HepG2 (cell line): ENCODE results near the gene MED22. TPM values are rescaled to one million over a fixed set of nuclear protein-coding genes. Genes with fewer than 3 reads are reported as not detected.
A peak's percentile ranks its signal among the peaks of the same experiment; 100 is the strongest.

Experiments
- EHMT2 ChIP-seq: fragments of 200-600 bp; sonication (generic); IDR thresholded peaks from 2 replicates; pipeline ENCODE4 v1.7.0; 2017; ENCODE audit warnings: antibody characterized with exemption, low read depth, low read length, borderline replicate concordance
- KMT2A ChIP-seq: sonication (generic); formaldehyde crosslinking; IDR thresholded peaks from 2 replicates; pipeline ENCODE4 v1.4.0; 2020; ENCODE audit warnings: missing genetic modification reagents
- MNT ChIP-seq: fragments of 450-650 bp; IDR thresholded peaks from 2 replicates; pipeline ENCODE4 v1.6.1; 2016
- NFIB ChIP-seq: sonication (generic); formaldehyde crosslinking; IDR thresholded peaks from 2 replicates; pipeline ENCODE4 v1.9.0; 2021; ENCODE audit warnings: missing genetic modification reagents, mild to moderate bottlenecking, borderline replicate concordance
- PHF5A ChIP-seq: IDR thresholded peaks from one replicate; pipeline ENCODE4 v1.6.1; 2018; ENCODE audit warnings: low read depth, missing genetic modification reagents; ENCODE audit not compliant: unreplicated experiment
- RBAK ChIP-seq: sonication (generic); formaldehyde crosslinking; IDR thresholded peaks from 2 replicates; pipeline ENCODE4 v1.5.1; 2020; ENCODE audit warnings: mild to moderate bottlenecking, missing genetic modification reagents
- SRY ChIP-seq: sonication (generic); formaldehyde crosslinking; IDR thresholded peaks from 2 replicates; pipeline ENCODE4 v1.8.0; 2022; ENCODE audit warnings: mild to moderate bottlenecking, missing genetic modification reagents
- TEAD2 ChIP-seq: sonication (generic); formaldehyde crosslinking; IDR thresholded peaks from 2 replicates; pipeline ENCODE4 v1.9.0; 2021; ENCODE audit warnings: missing genetic modification reagents
- ZFP1 ChIP-seq: IDR thresholded peaks from 2 replicates; pipeline ENCODE4 v1.6.1; 2016
- ZKSCAN5 ChIP-seq: sonication (generic); formaldehyde crosslinking; IDR thresholded peaks from 2 replicates; pipeline ENCODE4 v1.5.1; 2020; ENCODE audit warnings: mild to moderate bottlenecking, missing genetic modification reagents
- ZNF138 ChIP-seq: sonication (generic); formaldehyde crosslinking; IDR thresholded peaks from 2 replicates; pipeline ENCODE4 v1.5.0; 2020; ENCODE audit warnings: mild to moderate bottlenecking, low read depth, missing genetic modification reagents
- ZNF354B ChIP-seq: sonication (generic); formaldehyde crosslinking; IDR thresholded peaks from 2 replicates; pipeline ENCODE4 v1.8.0; 2022; ENCODE audit warnings: mild to moderate bottlenecking, missing genetic modification reagents
- ZNF44 ChIP-seq: sonication (generic); formaldehyde crosslinking; IDR thresholded peaks from 2 replicates; pipeline ENCODE4 v1.5.1; 2020; ENCODE audit warnings: mild to moderate bottlenecking, missing genetic modification reagents
- ZNF724P ChIP-seq: sonication (generic); formaldehyde crosslinking; IDR thresholded peaks from 2 replicates; pipeline ENCODE4 v1.8.0; 2022; ENCODE audit warnings: missing genetic modification reagents, borderline replicate concordance
- ZSCAN31 ChIP-seq: sonication (generic); formaldehyde crosslinking; IDR thresholded peaks from 2 replicates; pipeline ENCODE4 v1.5.0; 2020; ENCODE audit warnings: low read depth, mild to moderate bottlenecking, missing genetic modification reagents
- polyA plus RNA-seq, 8 experiments: library from polyadenylated mRNA; depleted of rRNA in 3 of 8; stranded (reverse) in 7 of 8; unstranded in 1 of 8; fragments of >200 nt; fragmentation: Illumina TruSeq in 4 of 8; extraction: Trizol in 4 of 8; gene quantifications; 2 replicates each; pipeline versions ENCODE4 v1.2.1 to v1.2.3, GENCODE V29; 2011 to 2016; ENCODE audit warnings: low read depth in 4 of 8, missing spikeins in 1 of 8, mixed read lengths in 1 of 8; ENCODE audit not compliant: insufficient read depth in 1 of 8
- total RNA-seq, 5 experiments: library from RNA; depleted of rRNA; stranded (reverse); fragments of >200 nt; fragmentation: Illumina TruSeq; extraction: Trizol; gene quantifications; 2 replicates each; pipeline ENCODE4 v1.2.3, GENCODE V29; 2016; ENCODE audit warnings: low read depth in 1 of 5
- TF ChIP-seq, protein P1 (sequence below): sonication (generic); formaldehyde crosslinking; IDR thresholded peaks from 2 replicates; pipeline ENCODE4 v1.4.0; 2020; ENCODE audit warnings: mild to moderate bottlenecking, missing genetic modification reagents
- TF ChIP-seq, protein P2 (sequence below): sonication (generic); formaldehyde crosslinking; IDR thresholded peaks from 2 replicates; pipeline ENCODE4 v1.4.0; 2020; ENCODE audit warnings: mild to moderate bottlenecking, missing genetic modification reagents
- TF ChIP-seq, protein P3 (sequence below): IDR thresholded peaks from 2 replicates; pipeline ENCODE4 v1.6.1; 2012; ENCODE audit warnings: inconsistent platforms

The MED22 gene
- total and polyA plus RNA-seq, 2 of the 13 experiments (the other 11 are each of a cell fraction or from before 2014, with no cell fraction given) = 15.8 to 22.1 TPM

GRCh38 chr9:133335924-133336811 is 11.8 kb downstream of the MED22 start, which contains the start of gene SURF6 (continued):
- TF ChIP-seq ZNF724P (peak; percentile 72; the same call in 1 of the 2 replicates), ZSCAN31 (CRISPR knock-in tag) (0 out of 2 replicates have a peak, but pooled peaks have one; percentile 74), ZFP1 (CRISPR knock-in tag) (0 out of 2 replicates have a peak, but pooled peaks have one; percentile 67), KMT2A (CRISPR knock-in tag) (peak; percentile 95), SRY (CRISPR knock-in tag) (peak; percentile 28), RBAK (CRISPR knock-in tag) (no peak), PHF5A (CRISPR knock-in tag) (peak; percentile 72), EHMT2 (no peak), MNT (peak; percentile 78), ZNF138 (0 out of 2 replicates have a peak, but pooled peaks have one; percentile 58), TEAD2 (CRISPR knock-in tag) (no peak), ZNF354B (CRISPR knock-in tag) (no peak), NFIB (CRISPR knock-in tag) (0 out of 2 replicates have a peak, but pooled peaks have one; percentile 53), ZKSCAN5 (no peak), ZNF44 (CRISPR knock-in tag) (no peak)
- TF ChIP-seq, protein P1, sequence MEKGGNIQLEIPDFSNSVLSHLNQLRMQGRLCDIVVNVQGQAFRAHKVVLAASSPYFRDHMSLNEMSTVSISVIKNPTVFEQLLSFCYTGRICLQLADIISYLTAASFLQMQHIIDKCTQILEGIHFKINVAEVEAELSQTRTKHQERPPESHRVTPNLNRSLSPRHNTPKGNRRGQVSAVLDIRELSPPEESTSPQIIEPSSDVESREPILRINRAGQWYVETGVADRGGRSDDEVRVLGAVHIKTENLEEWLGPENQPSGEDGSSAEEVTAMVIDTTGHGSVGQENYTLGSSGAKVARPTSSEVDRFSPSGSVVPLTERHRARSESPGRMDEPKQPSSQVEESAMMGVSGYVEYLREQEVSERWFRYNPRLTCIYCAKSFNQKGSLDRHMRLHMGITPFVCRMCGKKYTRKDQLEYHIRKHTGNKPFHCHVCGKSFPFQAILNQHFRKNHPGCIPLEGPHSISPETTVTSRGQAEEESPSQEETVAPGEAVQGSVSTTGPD (CRISPR knock-in tag) = no peak
- TF ChIP-seq, protein P2, sequence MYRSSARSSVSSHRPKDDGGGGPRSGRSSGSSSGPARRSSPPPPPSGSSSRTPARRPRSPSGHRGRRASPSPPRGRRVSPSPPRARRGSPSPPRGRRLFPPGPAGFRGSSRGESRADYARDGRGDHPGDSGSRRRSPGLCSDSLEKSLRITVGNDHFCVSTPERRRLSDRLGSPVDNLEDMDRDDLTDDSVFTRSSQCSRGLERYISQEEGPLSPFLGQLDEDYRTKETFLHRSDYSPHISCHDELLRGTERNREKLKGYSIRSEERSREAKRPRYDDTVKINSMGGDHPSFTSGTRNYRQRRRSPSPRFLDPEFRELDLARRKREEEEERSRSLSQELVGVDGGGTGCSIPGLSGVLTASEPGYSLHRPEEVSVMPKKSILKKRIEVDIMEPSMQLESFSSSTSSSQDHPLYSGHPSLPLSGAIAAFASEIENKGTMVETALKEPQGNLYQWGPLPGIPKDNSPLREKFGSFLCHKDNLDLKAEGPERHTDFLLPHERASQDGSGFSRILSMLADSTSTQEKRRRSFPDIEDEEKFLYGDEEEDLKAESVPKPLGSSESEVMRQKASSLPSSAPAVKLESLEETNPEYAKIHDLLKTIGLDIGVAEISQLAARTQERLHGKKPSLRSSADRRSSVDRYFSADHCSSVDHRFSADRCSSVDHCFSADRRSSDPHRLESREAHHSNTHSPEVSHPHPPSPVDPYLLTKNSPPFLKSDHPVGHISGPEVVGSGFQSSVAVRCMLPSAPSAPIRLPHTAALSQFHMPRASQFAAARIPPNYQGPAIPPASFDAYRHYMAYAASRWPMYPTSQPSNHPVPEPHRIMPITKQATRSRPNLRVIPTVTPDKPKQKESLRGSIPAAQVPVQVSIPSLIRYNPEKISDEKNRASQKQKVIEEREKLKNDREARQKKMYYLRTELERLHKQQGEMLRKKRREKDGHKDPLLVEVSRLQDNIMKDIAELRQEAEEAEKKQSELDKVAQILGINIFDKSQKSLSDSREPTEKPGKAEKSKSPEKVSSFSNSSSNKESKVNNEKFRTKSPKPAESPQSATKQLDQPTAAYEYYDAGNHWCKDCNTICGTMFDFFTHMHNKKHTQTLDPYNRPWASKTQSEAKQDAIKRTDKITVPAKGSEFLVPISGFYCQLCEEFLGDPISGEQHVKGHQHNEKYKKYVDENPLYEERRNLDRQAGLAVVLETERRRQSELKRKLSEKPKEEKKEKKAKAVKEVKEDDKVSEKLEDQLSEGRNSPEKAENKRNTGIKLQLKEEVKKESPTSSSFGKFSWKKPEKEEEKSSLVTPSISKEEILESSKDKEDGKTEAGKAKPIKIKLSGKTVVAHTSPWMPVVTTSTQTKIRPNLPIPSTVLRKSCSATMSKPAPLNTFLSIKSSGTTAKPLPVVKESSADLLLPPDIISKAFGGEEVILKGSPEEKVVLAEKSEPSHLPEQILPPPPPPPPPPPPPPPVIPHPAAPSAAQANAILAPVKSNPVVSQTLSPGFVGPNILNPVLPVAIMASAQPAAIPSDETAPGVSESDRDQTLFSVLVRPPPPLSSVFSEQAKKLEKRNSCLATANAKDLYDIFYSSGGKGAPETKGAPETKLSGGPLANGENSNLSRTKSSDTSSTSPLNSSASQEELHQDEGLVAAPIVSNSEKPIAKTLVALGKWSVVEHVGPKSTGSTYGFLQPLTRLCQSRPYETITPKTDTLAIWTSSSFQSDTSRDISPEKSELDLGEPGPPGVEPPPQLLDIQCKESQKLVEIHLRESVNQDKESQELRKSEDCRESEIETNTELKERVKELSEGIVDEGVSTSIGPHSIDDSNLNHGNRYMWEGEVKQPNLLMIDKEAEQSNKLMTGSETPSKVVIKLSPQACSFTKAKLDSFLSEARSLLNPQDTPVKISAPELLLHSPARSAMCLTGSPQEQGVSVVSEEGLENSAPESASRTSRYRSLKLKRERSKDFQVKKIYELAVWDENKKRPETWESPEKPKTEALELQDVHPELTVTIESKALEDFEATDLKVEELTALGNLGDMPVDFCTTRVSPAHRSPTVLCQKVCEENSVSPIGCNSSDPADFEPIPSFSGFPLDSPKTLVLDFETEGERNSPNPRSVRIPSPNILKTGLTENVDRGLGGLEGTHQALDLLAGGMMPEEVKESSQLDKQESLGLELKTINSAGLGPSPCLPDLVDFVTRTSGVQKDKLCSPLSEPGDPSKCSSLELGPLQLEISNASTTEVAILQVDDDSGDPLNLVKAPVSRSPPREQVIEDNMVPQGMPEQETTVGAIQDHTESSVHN (CRISPR knock-in tag) = peak; percentile 10; the same call in 1 of the 2 replicates
- TF ChIP-seq, protein P3, sequence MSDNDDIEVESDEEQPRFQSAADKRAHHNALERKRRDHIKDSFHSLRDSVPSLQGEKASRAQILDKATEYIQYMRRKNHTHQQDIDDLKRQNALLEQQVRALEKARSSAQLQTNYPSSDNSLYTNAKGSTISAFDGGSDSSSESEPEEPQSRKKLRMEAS = peak; percentile 97
